Measurements from ENCODE around the gene SUGCT.

Gene SUGCT

DNA sequence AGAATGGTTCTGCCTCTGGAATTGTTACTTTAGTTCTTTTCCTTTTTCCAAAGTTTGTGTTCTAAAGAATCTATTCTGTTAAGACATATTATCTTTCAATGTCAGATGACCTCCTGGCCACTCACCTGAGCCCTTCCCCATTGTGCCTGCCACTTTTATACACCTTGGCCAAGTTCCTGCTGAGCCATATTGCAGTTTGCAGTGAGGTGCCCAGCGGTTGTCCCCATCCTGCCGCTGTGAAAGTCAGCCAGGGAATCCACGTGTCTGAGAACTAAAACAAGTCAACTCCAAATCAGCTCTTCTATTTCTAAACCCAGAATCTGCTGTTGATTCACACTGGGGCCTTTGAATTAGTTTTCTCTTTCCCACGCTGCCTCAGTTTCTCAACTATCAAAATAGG, 641.1 kb downstream of the SUGCT start:
- TF ChIP-seq, protein P1, sequence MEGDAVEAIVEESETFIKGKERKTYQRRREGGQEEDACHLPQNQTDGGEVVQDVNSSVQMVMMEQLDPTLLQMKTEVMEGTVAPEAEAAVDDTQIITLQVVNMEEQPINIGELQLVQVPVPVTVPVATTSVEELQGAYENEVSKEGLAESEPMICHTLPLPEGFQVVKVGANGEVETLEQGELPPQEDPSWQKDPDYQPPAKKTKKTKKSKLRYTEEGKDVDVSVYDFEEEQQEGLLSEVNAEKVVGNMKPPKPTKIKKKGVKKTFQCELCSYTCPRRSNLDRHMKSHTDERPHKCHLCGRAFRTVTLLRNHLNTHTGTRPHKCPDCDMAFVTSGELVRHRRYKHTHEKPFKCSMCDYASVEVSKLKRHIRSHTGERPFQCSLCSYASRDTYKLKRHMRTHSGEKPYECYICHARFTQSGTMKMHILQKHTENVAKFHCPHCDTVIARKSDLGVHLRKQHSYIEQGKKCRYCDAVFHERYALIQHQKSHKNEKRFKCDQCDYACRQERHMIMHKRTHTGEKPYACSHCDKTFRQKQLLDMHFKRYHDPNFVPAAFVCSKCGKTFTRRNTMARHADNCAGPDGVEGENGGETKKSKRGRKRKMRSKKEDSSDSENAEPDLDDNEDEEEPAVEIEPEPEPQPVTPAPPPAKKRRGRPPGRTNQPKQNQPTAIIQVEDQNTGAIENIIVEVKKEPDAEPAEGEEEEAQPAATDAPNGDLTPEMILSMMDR (IDR thresholded peaks at IDR 0.05; ENCODE audit: low read depth, low read length) = no peak
- Histone ChIP-seq H3K36me3 (no peaks in the 10 kb centered on the region), H3K27ac (no peak overlapping the region), H3K9me3 (ENCODE audit: severe bottlenecking) (no peaks in the 10 kb centered on the region), H3K27me3 (ENCODE audit: insufficient read depth, low read depth, severe bottlenecking) (no peaks in the 10 kb centered on the region), H3K4me3 (ENCODE audit: low read depth, low read length) (no peak overlapping the region)
- DNase-seq = no peak

DNA sequence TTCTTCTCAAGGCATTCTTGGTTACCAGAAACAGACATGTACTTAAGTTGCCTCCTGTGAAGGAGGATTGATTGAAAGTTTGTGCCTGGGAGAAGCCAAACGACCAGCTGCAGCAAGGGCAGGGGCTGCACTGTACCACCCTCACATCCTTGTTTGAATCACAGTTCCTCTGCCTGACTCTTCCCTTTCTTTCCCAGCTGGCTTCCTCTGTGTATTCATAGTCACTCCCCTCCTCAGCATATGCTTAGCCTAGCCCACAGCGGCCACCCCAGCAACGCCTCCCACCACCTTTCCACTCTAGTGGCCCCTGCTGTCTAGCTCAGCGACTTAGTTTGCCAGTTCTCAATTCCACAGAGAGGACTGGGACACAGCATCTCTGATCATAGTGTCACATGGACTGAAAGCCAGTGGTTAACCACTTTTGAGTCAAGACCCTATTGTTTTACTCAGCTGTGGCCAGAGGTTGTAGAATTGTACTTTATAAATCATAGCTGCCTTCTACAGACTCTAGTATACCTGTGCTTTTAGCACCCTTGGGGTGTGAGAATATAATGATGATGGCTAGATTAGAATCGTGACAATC, 643.0 kb downstream of the SUGCT start:
- TF ChIP-seq, protein P1 (IDR thresholded peaks at IDR 0.05; ENCODE audit: low read depth, low read length) = no peak
- no peak overlapping the region for H3K27ac ChIP-seq

DNA sequence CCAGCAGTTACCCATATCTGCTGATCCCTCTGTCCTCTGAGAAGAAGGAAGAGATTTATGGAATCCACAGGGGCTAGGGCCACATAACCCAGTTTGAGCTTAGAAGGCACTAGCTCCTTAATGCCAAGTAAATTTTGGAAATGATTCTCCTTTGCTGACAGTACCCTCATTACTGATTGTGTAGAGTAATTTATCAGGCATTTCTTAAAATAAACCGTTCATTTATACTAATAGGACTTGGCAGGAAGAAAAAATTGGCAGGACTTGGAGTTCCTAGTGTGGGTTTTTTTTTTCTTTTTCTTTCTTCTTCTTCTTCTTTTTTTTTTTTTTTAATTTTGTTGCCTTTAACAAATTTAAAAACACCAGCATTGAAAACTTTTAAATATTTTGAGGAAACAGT, 645.7 kb downstream of the SUGCT start:
- Histone ChIP-seq H3K36me3 (no peaks in the 10 kb centered on the region), H3K4me3 (ENCODE audit: low read depth, low read length) (no peak overlapping the region), H3K27me3 (ENCODE audit: insufficient read depth, low read depth, severe bottlenecking) (no peaks in the 10 kb centered on the region), H3K27ac (no peak overlapping the region), H3K9me3 (ENCODE audit: severe bottlenecking) (no peaks in the 10 kb centered on the region)
- DNase-seq = no peak
- TF ChIP-seq, protein P1 (IDR thresholded peaks at IDR 0.05; ENCODE audit: low read depth, low read length) = no peak

More for the DNA sequence above, 643.0 kb downstream of the SUGCT start:
- no peak for DNase-seq
- Histone ChIP-seq H3K4me3 (ENCODE audit: low read depth, low read length) (no peak overlapping the region), H3K36me3 (no peaks in the 10 kb centered on the region), H3K27me3 (ENCODE audit: insufficient read depth, low read depth, severe bottlenecking) (no peaks in the 10 kb centered on the region), H3K9me3 (ENCODE audit: severe bottlenecking) (no peaks in the 10 kb centered on the region)

DNA sequence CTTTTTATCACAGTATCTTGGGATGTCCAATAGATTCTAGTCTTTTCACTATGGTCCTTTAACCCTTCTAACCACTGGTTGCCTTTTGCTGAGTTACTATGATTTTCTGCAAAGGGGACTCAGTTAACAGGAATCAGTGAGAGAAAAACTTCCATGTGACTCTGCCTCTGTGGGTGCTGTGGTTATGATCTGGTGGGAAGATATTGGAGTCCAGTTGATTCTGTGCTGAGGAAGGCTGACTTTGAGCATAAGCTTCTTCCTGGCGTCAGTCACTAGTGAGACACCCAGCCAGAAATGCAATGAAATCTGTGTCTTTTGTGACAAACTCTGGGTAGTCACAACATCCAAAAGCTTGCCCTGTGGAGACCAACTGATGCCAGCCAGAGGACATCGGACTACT, 648.0 kb downstream of the SUGCT start:
- TF ChIP-seq, protein P1 (IDR thresholded peaks at IDR 0.05; ENCODE audit: low read depth, low read length) = no peak
- Histone ChIP-seq H3K27me3 (ENCODE audit: insufficient read depth, low read depth, severe bottlenecking) (no peaks in the 10 kb centered on the region), H3K36me3 (no peaks in the 10 kb centered on the region), H3K27ac (no peak overlapping the region), H3K9me3 (ENCODE audit: severe bottlenecking) (no peaks in the 10 kb centered on the region), H3K4me3 (ENCODE audit: low read depth, low read length) (no peak overlapping the region)
- DNase-seq = no peak

DNA sequence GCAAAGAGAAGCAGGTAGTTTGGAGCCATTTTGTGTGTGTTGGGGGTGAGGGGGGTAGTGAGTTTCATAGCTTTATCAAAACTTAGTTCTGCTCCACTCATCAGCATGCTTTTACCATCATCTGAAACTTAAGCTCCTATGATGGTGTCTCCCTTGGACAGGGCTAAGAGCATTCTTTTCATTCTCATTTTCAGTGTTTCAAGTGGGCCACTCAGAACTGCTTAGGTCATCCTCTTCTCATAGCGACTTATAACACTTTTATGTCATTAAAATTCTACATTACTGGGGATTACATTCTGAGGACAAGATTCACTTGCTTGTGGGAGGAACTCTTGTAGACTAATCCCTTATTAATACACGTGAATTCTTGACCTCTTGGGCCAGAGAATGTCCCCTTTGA, 649.4 kb downstream of the SUGCT start:
- H3K36me3 ChIP-seq = no peaks in the 10 kb centered on the region
- no peak overlapping the region for H3K27ac ChIP-seq
- DNase-seq = no peak
- H3K4me3 ChIP-seq (ENCODE audit: low read depth, low read length) = no peak overlapping the region
- no peaks in the 10 kb centered on the region for H3K9me3 ChIP-seq (ENCODE audit: severe bottlenecking)
- no peaks in the 10 kb centered on the region for H3K27me3 ChIP-seq (ENCODE audit: insufficient read depth, low read depth, severe bottlenecking)
- TF ChIP-seq, protein P1 (IDR thresholded peaks at IDR 0.05; ENCODE audit: low read depth, low read length) = no peak

DNA sequence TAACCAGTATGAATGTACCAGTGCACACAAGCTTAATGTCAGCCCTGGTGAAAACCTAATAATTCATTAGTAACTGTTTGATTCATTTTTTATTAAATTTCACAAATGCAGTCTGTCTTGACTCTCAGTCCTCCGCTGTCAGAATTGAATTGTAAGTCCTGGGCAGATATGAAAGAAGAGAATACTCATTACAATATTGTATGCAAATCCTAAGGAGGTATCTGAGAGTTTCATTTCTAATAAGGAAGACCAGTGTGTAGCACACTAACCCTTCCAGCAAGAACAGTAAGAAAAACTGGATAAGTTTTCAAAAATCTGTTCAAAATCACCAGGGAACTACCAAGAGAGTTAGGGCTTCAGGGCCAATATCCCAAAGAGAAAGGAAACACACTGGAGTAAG, 652.1 kb downstream of the SUGCT start:
- TF ChIP-seq, protein P1 (IDR thresholded peaks at IDR 0.05; ENCODE audit: low read depth, low read length) = no peak

More for the DNA sequence above, 652.1 kb downstream of the SUGCT start:
- Histone ChIP-seq H3K4me3 (ENCODE audit: low read depth, low read length) (no peak overlapping the region), H3K27ac (no peak overlapping the region), H3K36me3 (no peaks in the 10 kb centered on the region), H3K27me3 (ENCODE audit: insufficient read depth, low read depth, severe bottlenecking) (no peaks in the 10 kb centered on the region), H3K9me3 (ENCODE audit: severe bottlenecking) (no peaks in the 10 kb centered on the region)
- no peak for DNase-seq

Measured in WERI-Rb-1 (cell line).